Spleen (tissue), 11 donors: ENCODE results near the gene FSTL5. TPM values are rescaled to one million over a fixed set of nuclear protein-coding genes. Genes with fewer than 3 reads are reported as not detected.

Experiments used
- DNase-seq: peaks from one replicate; pipeline ENCODE4 v3.0.0-alpha.2; 2020
- H3K27ac ChIP-seq, 8 donors: fragments of 200-600 bp; sonication (generic) in 7 of 8; 1 replicate in 4 of 8; 2 replicates in 4 of 8; pipeline versions ENCODE4 v1.5.0 to v1.8.0; 2016 to 2021; ENCODE audit warnings: inconsistent platforms in 4 of 8, mild to moderate bottlenecking in 4 of 8, moderate library complexity in 1 of 8
- H3K27me3 ChIP-seq, 7 donors: fragments of 200-600 bp; sonication (generic) in 6 of 7; replicated peaks in 1 of 7; 1 replicate in 4 of 7; 2 replicates in 3 of 7; pipeline versions ENCODE4 v1.5.0 to v1.8.0; 2016 to 2021; ENCODE audit warnings: inconsistent platforms in 3 of 7, mild to moderate bottlenecking in 1 of 7
- H3K36me3 ChIP-seq, 6 donors: fragments of 200-600 bp; sonication (generic) in 5 of 6; 1 replicate in 4 of 6; 2 replicates in 2 of 6; pipeline versions ENCODE4 v1.5.0 to v1.8.0; 2016 to 2021; ENCODE audit warnings: inconsistent platforms in 2 of 6
- H3K4me1 ChIP-seq, 6 donors: fragments of 200-600 bp; sonication (generic) in 5 of 6; 1 replicate in 3 of 6; 2 replicates in 3 of 6; pipeline versions ENCODE4 v1.5.0 to v1.8.0; 2016 to 2021; ENCODE audit warnings: inconsistent platforms in 3 of 6
- H3K4me3 ChIP-seq, 8 donors: fragments of 200-600 bp; sonication (generic) in 7 of 8; 1 replicate in 4 of 8; 2 replicates in 4 of 8; pipeline versions ENCODE4 v1.5.0 to v1.8.0; 2016 to 2021; ENCODE audit warnings: inconsistent platforms in 4 of 8, mild to moderate bottlenecking in 4 of 8, moderate library complexity in 2 of 8
- H3K9me3 ChIP-seq, 8 donors: fragments of 200-600 bp; sonication (generic) in 7 of 8; 1 replicate in 4 of 8; 2 replicates in 4 of 8; pipeline versions ENCODE4 v1.5.0 to v1.8.0; 2016 to 2021; ENCODE audit warnings: inconsistent platforms in 4 of 8
- CTCF ChIP-seq, 11 experiments: fragments of 200-600 bp in 7 of 11; fragments of 450-650 bp in 4 of 11; sonication (generic) in 4 of 11; IDR thresholded peaks in 8 of 11; conservative IDR thresholded peaks in 3 of 11; 1 replicate in 7 of 11; 2 replicates in 4 of 11; pipeline versions ENCODE4 v1.4.0 to v1.8.0; 2016 to 2021; ENCODE audit warnings: antibody characterized with exemption in 11 of 11, inconsistent platforms in 4 of 11, mild to moderate bottlenecking in 1 of 11
- POLR2A ChIP-seq, 3 donors: fragments of 450-650 bp; IDR thresholded peaks; one replicate each; pipeline ENCODE4 v1.5.1; 2017; ENCODE audit warnings: antibody characterized with exemption in 3 of 3, mild to moderate bottlenecking in 1 of 3
- POLR2AphosphoS5 ChIP-seq, 3 donors: sonication (generic); formaldehyde crosslinking; IDR thresholded peaks; one replicate each; pipeline ENCODE4 v1.5.1; 2017; ENCODE audit warnings: antibody characterized with exemption in 3 of 3
- WGBS, 5 donors: extraction: QIAGEN DNeasy Blood & Tissue Kit in 3 of 5; methylation state at CpG; one replicate each; pipeline versions ENCODE4 v1.1.5 to v1.1.7; 2013 to 2018; 5-methylcytosine and 5-hydroxymethylcytosine counted together
- intact Hi-C: fragments of 100-400 bp; cut with DNase I; formaldehyde crosslinking; loops from one replicate; pipeline ENCODE4 v1.15.0; 2023; ENCODE audit warnings: low total_unique reads
- polyA plus RNA-seq, 3 donors: library from polyadenylated mRNA; stranded (reverse); fragments of 200-250 nt; gene quantifications; one replicate each; pipeline ENCODE4 v1.2.1, GENCODE V29; 2013
- total RNA-seq, 7 donors: library from RNA; depleted of rRNA in 3 of 7; stranded (reverse); fragments of >200 nt in 3 of 7; fragmentation: NEBNext Ultra II Directional in 4 of 7; extraction: Animal tissue kit (Norgen Biotek cat#: 25700) in 4 of 7; gene quantifications; one replicate each; pipeline versions ENCODE4 v1.1.0 to v1.2.1, GENCODE V29; 2016 to 2021
- donor health status: healthy with polysubstance abuse.
- donor health status: DM: no; HTN: no; CAD: no; lungs with moderate emphysema.
- donor health status: DM: no; HTN: no; CAD: no.
- donor health status: Bipolar disorder and iron deficiency.
- donor health status: healthy.
- donor health status: DM: no; HTN: no; CAD: no.
- donor health status: DM: yes; HTN: yes; CAD: no.

The FSTL5 gene
- total and polyA plus RNA-seq, 10 donors: 0.02 TPM; not detected in 9

- H3K4me3 ChIP-seq: no peak overlapping the region
- no peaks in the 10 kb centered on the region for H3K27me3 ChIP-seq
- no peak overlapping the region for H3K27ac ChIP-seq
- no peaks in the 10 kb centered on the region for H3K4me1 ChIP-seq
- no peak for DNase-seq
- H3K9me3 ChIP-seq: no peaks in the 10 kb centered on the region
- intact Hi-C loops: no loop called here
- TF ChIP-seq POLR2A (IDR thresholded peaks at IDR 0.05): no peak
- TF ChIP-seq POLR2AphosphoS5 (IDR thresholded peaks at IDR 0.05): no peak
- TF ChIP-seq CTCF (IDR thresholded peaks at IDR 0.05 in 8 of 11, conservative IDR thresholded peaks at IDR 0.05 in 3 of 11): no peak
- 59 to 82% (median 68%) methylated on average over 4 of the region's 4 CpGs for whole genome bisulfite sequencing, 5 donors
- no peaks in the 10 kb centered on the region for H3K36me3 ChIP-seq
Observed at GRCh38 chr4:161949946-161950725, 213.7 kb downstream of the FSTL5 start.

GRCh38 chr4:161948026-161948770 lies 215.6 kb downstream of the FSTL5 start:
- Histone ChIP-seq H3K4me3 (no peak overlapping the region), H3K4me1 (no peaks in the 10 kb centered on the region), H3K27ac (no peak overlapping the region), H3K36me3 (no peaks in the 10 kb centered on the region), H3K27me3 (no peaks in the 10 kb centered on the region), H3K9me3 (no peaks in the 10 kb centered on the region)
- TF ChIP-seq CTCF (IDR thresholded peaks at IDR 0.05 in 8 of 11, conservative IDR thresholded peaks at IDR 0.05 in 3 of 11) (no peak), POLR2AphosphoS5 (IDR thresholded peaks at IDR 0.05) (no peak), POLR2A (IDR thresholded peaks at IDR 0.05) (no peak)
- 77 to 95% (median 89%) methylated on average over 6 of the region's 6 CpGs for WGBS, 5 donors
- no peak for DNase-seq
- intact Hi-C loops: no loop called here

DNA sequence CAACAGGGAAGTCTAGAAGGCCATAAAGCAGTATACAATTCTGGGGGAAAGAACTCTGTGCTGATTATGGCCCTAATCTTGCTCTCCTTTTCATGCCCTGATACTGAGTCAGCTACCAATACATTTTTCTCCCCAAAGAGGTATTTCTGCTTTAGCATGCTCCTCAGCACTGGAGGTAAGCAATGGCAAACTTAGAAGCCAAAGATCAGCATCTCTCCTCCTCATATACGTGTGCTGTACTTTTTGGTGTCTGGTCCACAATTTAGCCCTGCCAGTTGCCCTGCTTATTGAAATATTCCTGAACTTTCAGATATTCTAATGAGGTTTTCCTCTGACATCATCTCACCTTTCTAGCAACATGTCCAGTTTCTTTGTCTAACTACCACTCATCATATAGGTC lies 226.2 kb downstream of the FSTL5 start:
- H3K4me3 ChIP-seq: no peak overlapping the region
- intact Hi-C loops: no loop called here
- no peaks in the 10 kb centered on the region for H3K4me1 ChIP-seq
- no peaks in the 10 kb centered on the region for H3K27me3 ChIP-seq
- H3K9me3 ChIP-seq: peaks cover 0 to 16% (median 10%) of the 10 kb centered on the region in 8 donors
- DNase-seq: no peak
- no peak for TF ChIP-seq CTCF (IDR thresholded peaks at IDR 0.05 in 8 of 11, conservative IDR thresholded peaks at IDR 0.05 in 3 of 11)
- TF ChIP-seq POLR2A (IDR thresholded peaks at IDR 0.05): no peak
- TF ChIP-seq POLR2AphosphoS5 (IDR thresholded peaks at IDR 0.05): no peak
- no peaks in the 10 kb centered on the region for H3K36me3 ChIP-seq
- H3K27ac ChIP-seq: no peak overlapping the region
- 67 to 85% (median 69%) methylated on average over 1 of the region's 1 CpG for WGBS, 5 donors
